Measurements from ENCODE around the gene SRSF4.
A peak's percentile ranks its signal among the peaks of the same experiment; 100 is the strongest.
"Not testable (repeated sequence)": the region's sequence is repeated elsewhere in the genome, so short reads cannot be mapped to it uniquely, and the experiment has no call there.

SRSF4 gene

DNA sequence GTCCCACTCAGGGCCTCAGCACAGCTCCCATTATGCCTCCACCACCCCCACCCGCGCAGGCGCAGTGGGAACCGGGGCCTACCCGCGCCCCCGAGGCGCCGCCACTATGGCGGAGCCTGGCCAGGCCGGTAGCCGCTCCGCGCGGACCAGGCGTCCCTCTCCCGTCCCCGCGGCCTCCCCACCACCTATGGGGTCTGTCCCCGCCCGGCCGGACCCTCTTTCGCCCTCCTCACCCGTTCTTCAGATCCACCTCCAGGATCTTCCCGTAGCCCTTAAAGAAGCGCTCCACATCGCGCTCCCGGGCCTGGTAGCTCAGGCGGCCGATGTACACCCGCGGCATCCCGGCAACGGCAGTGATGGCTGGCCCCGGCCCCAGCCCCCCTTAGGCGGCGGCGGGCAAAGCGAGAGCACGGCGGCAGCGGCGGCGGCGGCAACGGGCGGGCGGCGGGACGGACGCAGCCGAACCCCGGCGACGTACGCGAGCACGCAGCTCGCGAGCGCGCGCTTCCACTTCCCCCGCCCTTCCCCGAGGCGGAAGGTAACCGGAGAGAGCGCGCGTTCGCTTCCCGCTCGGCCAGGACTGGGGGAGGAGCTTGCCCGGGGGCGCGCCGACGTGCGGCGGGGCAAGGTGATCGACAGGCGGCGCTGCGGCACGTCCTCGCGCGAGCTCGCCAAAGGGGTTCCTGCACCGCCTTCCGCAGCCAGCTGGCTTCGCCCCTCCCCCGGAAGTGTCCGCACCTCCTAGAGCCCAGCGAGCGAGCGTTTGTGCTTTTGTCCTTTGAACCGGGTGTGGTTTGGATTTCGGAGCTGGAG lies at the start of gene SRSF4:
SRSF4 (minus strand) TSS at position 488 of the 813 bp plus-strand sequence; CDS start at position 340, 148 bp downstream.
- peak; percentile 91 to 99 (median 92) for DNase-seq (ENCODE audit: low read depth in 2 of 3, low spot score in 2 of 3)

GRCh38 chr1:29230553-29231378 lies 49.1 kb upstream of the SRSF4 start, which contains the start of gene MECR:
TSS of gene MECR (minus strand) at chr1:29230934. CDS start at chr1:29230906, 28 bp downstream.
- DNase-seq (ENCODE audit: low read depth in 2 of 3, low spot score in 2 of 3): peak; percentile 95 to 99 (median 98)

GRCh38 chr1:29230204-29230552 lies 48.5 kb upstream of the SRSF4 start:
- DNase-seq (ENCODE audit: low read depth in 2 of 3, low spot score in 2 of 3): no peak

- no peak for DNase-seq (ENCODE audit: low read depth in 2 of 3, low spot score in 2 of 3)
These were observed 45.8 kb upstream of the SRSF4 start for GRCh38 chr1:29227511-29227910.

DNA sequence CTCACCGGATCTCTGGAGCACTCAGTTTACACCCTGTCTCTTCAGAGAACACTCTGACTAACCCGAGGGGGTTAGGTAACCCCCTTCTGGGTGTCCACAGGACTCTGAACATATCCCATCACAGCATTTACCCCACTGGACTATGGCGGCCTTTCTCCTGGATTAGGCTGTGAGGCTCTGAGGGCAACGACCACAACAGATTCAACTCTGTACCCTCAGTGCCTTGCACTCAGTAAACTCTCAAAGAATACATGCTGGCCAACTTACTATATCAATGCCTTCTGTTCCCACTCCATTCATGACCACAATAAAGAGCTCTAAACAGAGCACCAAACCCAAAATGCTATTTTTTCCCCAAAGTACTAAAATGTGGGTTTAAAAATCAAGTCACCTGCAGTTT lies 43.7 kb upstream of the SRSF4 start:
- no peak for DNase-seq (ENCODE audit: low read depth in 2 of 3, low spot score in 2 of 3)

DNA sequence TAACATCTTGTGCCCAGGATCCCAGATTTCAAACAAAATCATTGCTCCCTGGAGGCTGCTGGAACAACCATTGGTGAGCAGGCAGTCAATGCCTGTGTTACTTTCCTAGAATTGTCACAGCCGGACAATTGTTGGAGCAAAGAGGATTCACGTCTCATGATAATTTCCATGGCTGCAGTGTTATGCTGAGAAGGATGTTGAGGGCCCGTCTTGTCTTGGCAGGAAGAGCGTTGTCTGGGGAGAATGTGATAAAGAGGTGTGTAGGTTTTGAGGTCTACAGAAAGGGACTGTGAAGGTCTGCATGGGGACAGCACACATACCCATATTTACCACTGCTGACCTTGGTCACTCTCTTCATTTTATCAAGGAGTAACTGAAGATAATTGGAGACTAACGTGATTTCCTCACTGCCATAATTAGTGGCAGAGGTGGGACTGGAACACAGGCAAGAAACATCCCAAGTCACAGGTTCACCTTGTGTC lies 42.7 kb upstream of the SRSF4 start:
- DNase-seq (ENCODE audit: low read depth in 2 of 3, low spot score in 2 of 3): no peak

- DNase-seq (ENCODE audit: low read depth in 2 of 3, low spot score in 2 of 3): no peak
These were observed 41.8 kb upstream of the SRSF4 start for GRCh38 chr1:29223521-29223920.

GRCh38 chr1:29222686-29223085 lies 41.0 kb upstream of the SRSF4 start:
- DNase-seq (ENCODE audit: low read depth in 2 of 3, low spot score in 2 of 3): no peak

GRCh38 chr1:29222260-29222659 lies 40.6 kb upstream of the SRSF4 start:
- not testable (repeated sequence) for DNase-seq (ENCODE audit: low read depth in 2 of 3, low spot score in 2 of 3)

- DNase-seq (ENCODE audit: low read depth in 2 of 3, low spot score in 2 of 3): no peak
These were observed 39.6 kb upstream of the SRSF4 start for GRCh38 chr1:29221296-29221695.

- no peak for DNase-seq (ENCODE audit: low read depth in 2 of 3, low spot score in 2 of 3)
These were observed 36.5 kb upstream of the SRSF4 start for GRCh38 chr1:29218223-29218622.

- DNase-seq (ENCODE audit: low read depth in 2 of 3, low spot score in 2 of 3): no peak
These were observed 35.9 kb upstream of the SRSF4 start for GRCh38 chr1:29217633-29218032.

- no peak for DNase-seq (ENCODE audit: low read depth in 2 of 3, low spot score in 2 of 3)
These were observed 31.4 kb upstream of the SRSF4 start for GRCh38 chr1:29213055-29213454.

DNA sequence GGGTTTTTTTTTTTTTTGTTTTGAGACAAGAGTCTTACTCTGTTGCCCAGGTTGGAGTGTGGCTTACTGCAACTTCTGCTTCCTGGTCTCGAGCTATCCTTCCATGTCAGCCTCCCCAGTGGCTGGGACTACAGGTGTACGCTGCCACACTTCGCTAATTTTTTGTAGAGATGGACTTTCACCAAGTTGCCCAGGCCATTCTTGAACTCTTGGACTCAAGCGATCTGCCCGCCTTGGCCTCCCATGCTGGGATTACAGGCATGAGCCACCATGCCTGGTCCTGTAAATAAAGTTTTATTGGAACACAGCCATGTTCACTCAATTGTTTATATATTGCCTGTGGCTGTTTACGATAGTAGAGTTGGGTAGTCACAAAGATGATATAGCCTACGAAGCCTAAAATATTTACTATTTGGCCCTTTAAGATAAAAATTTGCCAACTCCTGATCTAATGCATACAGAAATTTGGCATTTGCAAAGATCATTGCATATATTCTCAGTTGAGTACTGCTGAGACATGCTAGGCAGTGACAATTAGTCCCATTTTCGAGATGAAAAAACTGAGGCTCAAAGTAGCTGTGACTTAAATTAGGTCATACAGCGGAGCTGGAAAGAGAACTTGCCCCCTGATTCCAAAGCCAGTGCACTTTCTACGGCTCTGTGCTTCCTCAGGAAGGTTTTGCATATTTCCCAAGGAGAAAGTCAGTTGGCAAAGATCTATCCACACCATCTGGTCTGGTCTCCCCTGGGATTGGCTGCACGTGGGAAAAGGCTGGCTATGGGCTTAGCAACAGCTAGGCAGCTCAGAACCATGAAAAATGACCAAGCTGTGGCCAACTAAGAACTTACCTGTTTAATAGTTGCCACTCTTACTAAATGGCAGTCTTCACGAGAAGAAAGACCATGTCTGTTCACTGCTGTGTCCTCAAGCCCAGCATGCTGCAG lies 29.7 kb upstream of the SRSF4 start:
- no peak for DNase-seq (ENCODE audit: low read depth in 2 of 3, low spot score in 2 of 3)

- DNase-seq (ENCODE audit: low read depth in 2 of 3, low spot score in 2 of 3): no peak
These were observed 28.8 kb upstream of the SRSF4 start for GRCh38 chr1:29210278-29211085.

DNA sequence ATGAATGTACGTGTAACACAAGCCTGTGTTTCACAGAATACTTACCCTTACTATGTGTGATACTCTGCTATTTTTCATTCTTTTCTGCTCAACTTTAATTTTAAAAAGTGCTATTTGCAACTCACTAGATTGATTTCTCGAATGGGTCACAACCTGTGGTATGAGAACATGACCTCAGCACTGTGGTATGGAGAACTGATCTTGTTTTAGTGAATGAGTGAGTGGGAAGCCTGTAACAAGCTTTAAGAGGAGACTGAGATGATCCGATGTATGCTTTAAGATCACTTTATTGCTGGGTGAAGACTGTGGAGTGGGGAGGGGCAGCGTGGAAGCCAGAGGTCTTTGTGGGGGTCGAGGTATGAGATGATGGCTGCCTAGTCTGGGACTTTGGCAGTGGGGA lies 27.5 kb upstream of the SRSF4 start:
- DNase-seq (ENCODE audit: low read depth in 2 of 3, low spot score in 2 of 3): no peak

- no peak for DNase-seq (ENCODE audit: low read depth in 2 of 3, low spot score in 2 of 3)
These were observed 26.7 kb upstream of the SRSF4 start for GRCh38 chr1:29208442-29208841.

DNA sequence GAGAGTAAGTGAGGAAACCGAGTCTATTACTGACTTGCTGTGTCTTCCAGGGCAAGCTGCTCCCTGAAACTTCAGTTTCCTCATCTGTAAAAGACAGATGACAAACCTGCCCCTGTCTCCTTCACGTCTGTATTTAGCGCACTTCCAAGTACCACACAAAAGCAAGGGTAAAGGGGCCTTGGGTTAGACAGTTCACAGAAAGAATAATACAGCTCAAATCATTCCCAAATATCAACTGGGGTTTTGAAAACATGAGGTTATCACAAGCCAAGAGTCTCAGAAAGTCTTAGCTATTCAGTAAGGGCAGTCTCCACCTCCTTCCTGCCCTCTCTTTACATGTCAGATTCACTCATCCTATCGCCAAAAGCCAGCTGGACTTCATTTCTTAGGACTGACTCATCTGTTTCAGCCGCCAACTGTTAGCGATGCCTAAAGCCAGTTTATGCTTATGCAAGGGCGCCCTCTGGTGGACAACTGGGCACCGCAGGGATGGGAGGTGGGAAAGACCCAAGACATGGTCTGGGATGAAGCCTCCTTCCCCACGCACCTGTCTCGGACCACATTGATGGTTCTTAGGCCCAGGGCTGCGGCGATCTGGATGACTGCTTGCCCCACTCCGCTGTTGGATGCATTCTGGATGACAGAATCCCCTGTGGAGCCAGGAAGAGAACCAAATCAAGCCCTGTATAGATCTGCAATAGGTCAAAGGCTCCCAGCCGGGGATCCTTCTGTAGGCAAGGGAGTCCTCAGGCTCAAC lies 21.1 kb upstream of the SRSF4 start:
- DNase-seq (ENCODE audit: low read depth in 2 of 3, low spot score in 2 of 3): peak; percentile 61 to 99 (median 94)

DNA sequence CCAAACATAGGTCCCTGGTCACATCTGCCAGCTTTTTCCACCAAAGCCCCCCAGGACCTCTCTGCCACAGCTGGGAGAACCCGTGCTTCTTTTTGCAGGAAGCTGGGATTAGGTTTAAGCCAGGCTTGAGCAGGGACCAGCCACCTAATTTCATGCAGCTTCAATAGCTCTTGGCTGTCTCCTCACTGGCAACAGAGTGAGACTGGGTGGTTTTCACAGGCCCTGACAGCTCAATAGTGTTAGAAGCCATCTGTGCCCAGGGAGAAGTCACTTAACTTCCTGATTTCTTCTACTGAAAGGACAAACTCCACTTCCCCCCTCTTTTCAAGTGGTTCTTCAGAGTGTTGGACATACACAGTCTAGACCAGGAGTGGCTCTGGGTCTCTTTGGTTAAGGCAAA lies 20.4 kb upstream of the SRSF4 start:
- DNase-seq (ENCODE audit: low read depth in 2 of 3, low spot score in 2 of 3): no peak
